Sigmoid colon (tissue), 3 donors: ENCODE results near the gene RPGRIP1L.

Experiments used
- CTCF ChIP-seq, 4 experiments: fragments of 450-650 bp in 3 of 4; fragments of 200-600 bp in 1 of 4; IDR thresholded peaks; one replicate each; pipeline ENCODE4 v1.5.1; 2016 to 2019; ENCODE audit warnings: antibody characterized with exemption in 4 of 4, mild to moderate bottlenecking in 3 of 4, moderate library complexity in 2 of 4
- POLR2A ChIP-seq, 2 donors: fragments of 450-650 bp; IDR thresholded peaks; one replicate each; pipeline ENCODE4 v1.6.1; 2016; ENCODE audit warnings: antibody characterized with exemption in 2 of 2, mild to moderate bottlenecking in 2 of 2, moderate library complexity in 2 of 2

- no peak for TF ChIP-seq CTCF (IDR thresholded peaks at IDR 0.05)
- TF ChIP-seq POLR2A (IDR thresholded peaks at IDR 0.05), result no peak
Measured at GRCh38 chr16:53707671-53708070, 4.0 kb upstream of the RPGRIP1L start.
